A673 (cell line): ENCODE measurements around the gene CASQ2. TPM values are rescaled to one million over a fixed set of nuclear protein-coding genes. Genes with fewer than 3 reads are reported as not detected.
A peak's percentile ranks its signal among the peaks of the same experiment; 100 is the strongest.

Experiments
- BruUV-seq: library from RNA; stranded (reverse); fragments of 400-500 nt; replicated peaks from 2 replicates; lab custom pipeline; 2021; lab: Mats Ljungman, UMichigan
- CTCF ChIA-PET: fragments of 300-600 bp; sonication (Branson Sonifier 250); formaldehyde crosslinking; loops from one replicate; lab custom pipeline; 2022; ENCODE audit warnings: antibody characterized with exemption; lab: Charles Lee
- POLR2A ChIA-PET: fragments of 300-600 bp; sonication (Branson Sonifier 250); formaldehyde crosslinking; loops from one replicate; lab custom pipeline; 2022; ENCODE audit warnings: antibody characterized with exemption; ENCODE audit not compliant: low non-redundant PET; lab: Charles Lee
- DNase-seq: peaks from one replicate; pipeline ENCODE4 v3.0.0-alpha.2; 2015; ENCODE audit warnings: low spot score
- H3K27ac ChIP-seq: fragments of 200-600 bp; sonication (generic); 2 replicates; pipeline ENCODE4 v1.5.1; 2016; ENCODE audit warnings: mixed run types, low read depth, mild to moderate bottlenecking, mixed read lengths, antibody characterized with exemption, low read length; ENCODE audit not compliant: poor library complexity, severe bottlenecking
- H3K27me3 ChIP-seq: fragments of 200-600 bp; sonication (generic); replicated peaks from 2 replicates; pipeline ENCODE4 v1.6.1; 2017; ENCODE audit warnings: mixed run types, low read depth, mild to moderate bottlenecking, mixed read lengths, antibody characterized with exemption, low read length; ENCODE audit not compliant: insufficient read depth, poor library complexity
- H3K36me3 ChIP-seq: fragments of 200-600 bp; sonication (generic); 2 replicates; pipeline ENCODE4 v1.6.1; 2016; ENCODE audit warnings: mixed run types, mild to moderate bottlenecking, mixed read lengths, antibody characterized with exemption, low read length; ENCODE audit not compliant: insufficient read depth, poor library complexity, severe bottlenecking
- H3K4me1 ChIP-seq: fragments of 200-600 bp; sonication (generic); 2 replicates; pipeline ENCODE4 v1.6.1; 2017; ENCODE audit warnings: mixed run types, mild to moderate bottlenecking, mixed read lengths, antibody characterized with exemption, low read length; ENCODE audit not compliant: insufficient read depth, poor library complexity, severe bottlenecking
- H3K4me3 ChIP-seq: fragments of 200-600 bp; sonication (generic); 2 replicates; pipeline ENCODE4 v1.5.1; 2016; ENCODE audit warnings: low read depth, mixed run types, mild to moderate bottlenecking, mixed read lengths, low read length; ENCODE audit not compliant: poor library complexity, severe bottlenecking
- H3K9me3 ChIP-seq: fragments of 200-600 bp; sonication (generic); 2 replicates; pipeline ENCODE4 v1.6.1; 2016; ENCODE audit warnings: mixed run types, low read depth, mild to moderate bottlenecking, mixed read lengths, antibody characterized with exemption, low read length; ENCODE audit not compliant: poor library complexity, severe bottlenecking
- CTCF ChIP-seq: fragments of 300-800, 200-600 bp; sonication (generic); conservative IDR thresholded peaks from 2 replicates; pipeline ENCODE4 v1.5.1; 2017; ENCODE audit warnings: low read depth, mild to moderate bottlenecking, antibody characterized with exemption, low read length, moderate library complexity, mixed read lengths
- EZH2 ChIP-seq: fragments of 200-600 bp; sonication (generic); IDR thresholded peaks from 2 replicates; pipeline ENCODE4 v1.6.1; 2017; ENCODE audit warnings: borderline replicate concordance, low read depth, mild to moderate bottlenecking, mixed read lengths, antibody characterized with exemption, low read length; ENCODE audit not compliant: poor library complexity, severe bottlenecking
- intact Hi-C: fragments of 100-400 bp; cut with micrococcal nuclease; formaldehyde crosslinking; loops from one replicate; pipeline ENCODE4 v1.10.0; 2022; ENCODE audit not compliant: unreplicated experiment
- total RNA-seq: library from RNA; stranded (reverse); gene quantifications from 2 replicates; pipeline ENCODE4 v1.2.3, GENCODE V29; 2021

Gene CASQ2
- total RNA-seq, 1 experiment from 2014 or later: 0.52 TPM

DNA sequence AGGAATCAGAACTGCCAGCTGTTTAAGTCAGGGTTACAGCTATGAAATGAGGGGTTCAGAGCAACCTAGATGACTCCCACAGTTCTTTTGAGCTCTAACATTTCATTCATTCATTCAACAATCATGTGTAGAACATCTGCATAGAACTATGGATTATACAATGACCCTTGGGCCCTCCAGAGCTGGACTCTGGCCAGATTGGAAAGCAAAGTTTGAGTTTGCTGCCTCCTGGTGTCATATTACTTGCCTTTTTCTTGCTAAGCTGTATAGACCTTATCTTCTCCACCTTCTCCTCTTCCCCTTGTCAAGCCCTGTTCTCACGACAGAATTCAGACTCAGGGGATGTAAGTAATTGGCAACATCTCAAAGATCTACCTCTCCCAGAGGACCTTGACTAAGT is 4.0 kb downstream of the CASQ2 start:
- intact Hi-C loops: loop anchor here (2.0 kb wide), 1 partner anchor 156 kb away; no protein-coding TSS in a partner anchor
- Histone ChIP-seq H3K27me3 (no peaks in the 10 kb centered on the region), H3K9me3 (no peaks in the 10 kb centered on the region), H3K4me3 (no peak overlapping the region), H3K36me3 (no peaks in the 10 kb centered on the region), H3K27ac (no peak overlapping the region), H3K4me1 (no peaks in the 10 kb centered on the region)
- POLR2A ChIA-PET: no interaction called here
- CTCF ChIA-PET: interaction anchor here (1.3 to 1.7 kb wide), 3 partner anchors 46 to 625 kb away, joined by 3 to 16 read pairs (median 5); no protein-coding TSS in a partner anchor
- TF ChIP-seq CTCF (peak; percentile 39), EZH2 (no peak)
- BruUV-seq: no TSS peak
- DNase-seq: peak; percentile 36

DNA sequence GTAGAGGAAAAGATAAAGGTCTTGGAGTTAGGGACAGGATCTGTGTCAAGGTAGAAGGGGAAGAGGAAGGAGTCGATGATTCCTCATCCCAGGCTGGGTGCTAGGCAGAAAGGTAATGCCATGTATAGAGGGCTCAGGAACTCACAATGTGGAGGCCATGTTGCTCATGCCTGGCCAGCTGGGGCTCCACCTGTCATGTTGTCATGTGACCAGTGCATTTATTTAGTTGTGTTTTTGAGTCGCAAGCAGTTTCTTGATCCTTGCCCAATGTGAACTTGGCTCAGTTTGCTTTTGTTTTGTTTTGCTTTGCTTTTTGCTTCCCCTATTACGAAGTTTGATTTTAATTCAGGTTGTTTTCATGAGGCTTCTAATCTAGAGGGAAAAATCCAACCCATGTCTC is 5.7 kb downstream of the CASQ2 start:
- no peaks in the 10 kb centered on the region for H3K4me1 ChIP-seq
- no peak overlapping the region for H3K27ac ChIP-seq
- ChIA-PET CTCF (no interaction called here), POLR2A (no interaction called here)
- no peak overlapping the region for H3K4me3 ChIP-seq
- TF ChIP-seq EZH2 (no peak), CTCF (no peak)
- H3K36me3 ChIP-seq: no peaks in the 10 kb centered on the region
- no peak for DNase-seq
- no peaks in the 10 kb centered on the region for H3K9me3 ChIP-seq
- H3K27me3 ChIP-seq: no peaks in the 10 kb centered on the region
- BruUV-seq: no TSS peak
- intact Hi-C loops: no loop called here

DNA sequence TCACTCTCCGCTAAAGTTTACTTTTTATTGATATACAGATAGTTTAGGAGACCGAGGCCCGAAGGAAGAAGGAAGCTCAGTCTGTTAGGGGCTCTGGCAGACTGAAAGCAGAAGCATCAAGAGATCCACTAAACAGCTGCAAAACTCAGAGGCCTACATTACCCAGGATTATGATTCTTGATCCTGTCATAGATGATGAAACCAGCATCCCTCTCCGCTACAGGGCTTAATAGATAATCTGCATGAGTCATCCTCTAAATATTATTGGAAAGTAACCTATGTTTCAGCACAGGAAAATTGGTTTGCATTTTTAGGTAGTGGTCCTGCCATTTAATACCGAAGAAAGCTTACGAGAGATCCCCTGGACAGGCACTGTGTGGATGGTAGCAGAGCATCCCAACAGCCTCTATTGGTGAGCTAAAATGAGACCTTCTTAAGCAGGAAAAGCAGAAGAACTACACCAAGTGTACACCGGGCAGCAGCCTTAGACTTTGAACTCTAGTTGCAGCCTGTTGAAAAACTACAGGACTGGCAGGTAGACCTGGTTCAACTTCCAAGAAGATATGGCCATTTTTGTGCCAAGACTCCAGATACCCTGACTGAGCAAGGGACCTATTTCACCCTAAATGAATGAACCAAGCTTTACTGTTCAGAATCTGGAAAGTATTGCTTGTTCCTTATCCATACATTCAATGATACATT is 6.8 kb downstream of the CASQ2 start:
- no TSS peak for BruUV-seq
- CTCF ChIA-PET: no interaction called here
- H3K4me3 ChIP-seq: no peak overlapping the region
- no peak overlapping the region for H3K27ac ChIP-seq
- no peaks in the 10 kb centered on the region for H3K4me1 ChIP-seq
- H3K36me3 ChIP-seq: no peaks in the 10 kb centered on the region
- no peaks in the 10 kb centered on the region for H3K27me3 ChIP-seq
- TF ChIP-seq EZH2: no peak
- no peak for TF ChIP-seq CTCF
- DNase-seq: peak; percentile 22
- H3K9me3 ChIP-seq: no peaks in the 10 kb centered on the region
- POLR2A ChIA-PET: no interaction called here
- intact Hi-C loops: no loop called here
